Cortex of kidney (tissue), 1 donor: ENCODE data around the gene MSH5.
"Not testable (repeated sequence)": the region's sequence is repeated elsewhere in the genome, so short reads cannot be mapped to it uniquely, and the experiment has no call there.

ENCODE experiments used
- DNase-seq: peaks from one replicate; lab custom pipeline; 2025; lab: John Stamatoyannopoulos, UW

MSH5 gene

DNA sequence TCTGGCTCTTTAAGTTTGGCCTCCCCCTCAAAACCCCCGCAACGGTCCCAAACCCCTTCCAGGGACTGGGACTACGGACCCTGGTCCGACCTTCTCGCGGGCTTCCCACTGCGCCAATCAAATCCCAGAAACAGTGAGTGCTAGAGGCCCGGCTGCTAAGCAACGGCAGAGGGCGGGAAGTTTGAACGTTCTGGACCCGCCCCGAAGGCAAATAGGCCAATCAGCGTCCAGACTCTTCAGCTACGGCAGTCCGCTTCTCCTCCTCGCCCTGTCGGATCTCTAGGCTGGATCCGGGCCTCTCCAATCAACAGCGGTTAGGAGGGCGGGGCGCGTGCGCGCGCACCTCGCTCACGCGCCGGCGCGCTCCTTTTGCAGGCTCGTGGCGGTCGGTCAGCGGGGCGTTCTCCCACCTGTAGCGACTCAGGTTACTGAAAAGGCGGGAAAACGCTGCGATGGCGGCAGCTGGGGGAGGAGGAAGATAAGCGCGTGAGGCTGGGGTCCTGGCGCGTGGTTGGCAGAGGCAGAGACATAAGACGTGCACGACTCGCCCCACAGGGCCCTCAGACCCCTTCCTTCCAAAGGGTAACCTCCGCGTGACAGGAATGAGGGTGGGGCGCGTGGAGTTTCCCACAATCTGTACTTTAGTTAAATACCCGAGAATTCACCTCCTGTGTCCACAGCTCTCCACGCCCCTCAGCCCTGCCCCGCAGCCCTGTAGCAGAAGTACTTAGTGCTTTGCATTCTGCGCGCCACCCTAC, at the start of gene MSH5:
Gene MSH5, plus strand, starts transcription at position 367 of the 758 bp plus-strand sequence. CDS start 462 bp downstream, outside the sequence.
- peak; percentile 49 for DNase-seq

DNA sequence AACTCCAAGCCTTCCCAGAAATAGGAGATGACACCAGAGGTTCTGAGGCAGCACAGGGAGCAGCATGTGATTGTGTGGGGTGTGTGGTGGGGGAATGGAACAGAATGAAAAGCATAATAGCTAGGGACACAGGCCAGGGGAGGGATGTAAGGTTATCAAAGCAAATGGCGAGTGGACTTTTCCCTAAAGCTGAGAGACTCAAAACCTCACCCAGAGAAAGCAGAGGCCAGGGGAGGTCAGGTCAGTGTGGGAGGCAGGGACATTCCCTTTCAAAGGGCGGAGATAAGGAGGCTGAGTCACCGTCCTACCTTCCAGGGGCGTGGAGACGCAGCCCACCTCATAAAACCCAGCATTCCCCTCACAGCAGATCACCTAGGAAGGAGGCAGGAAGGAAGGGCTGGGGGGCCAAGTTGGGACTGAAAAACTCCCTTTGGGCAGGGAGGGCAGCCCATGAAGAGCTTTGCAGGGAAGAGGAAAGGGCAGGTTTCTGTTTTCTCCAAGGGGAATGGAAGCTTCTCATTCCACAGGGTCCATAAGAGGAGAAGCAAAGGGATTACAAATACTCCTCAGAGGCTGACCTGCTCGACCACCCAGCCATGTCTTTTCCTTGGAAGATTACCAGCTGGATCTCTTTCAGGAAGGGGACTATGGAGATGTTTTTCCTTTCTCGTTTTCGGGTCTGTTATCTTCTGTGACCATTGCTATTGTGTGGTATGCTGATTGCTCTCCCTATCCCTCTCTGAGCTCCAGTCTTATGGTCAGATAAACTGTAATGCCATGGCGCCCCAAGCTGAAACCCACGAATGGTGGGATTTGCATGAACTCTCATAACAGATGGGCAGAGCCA, 49.4 kb upstream of the MSH5 start:
- DNase-seq = no peak

DNA sequence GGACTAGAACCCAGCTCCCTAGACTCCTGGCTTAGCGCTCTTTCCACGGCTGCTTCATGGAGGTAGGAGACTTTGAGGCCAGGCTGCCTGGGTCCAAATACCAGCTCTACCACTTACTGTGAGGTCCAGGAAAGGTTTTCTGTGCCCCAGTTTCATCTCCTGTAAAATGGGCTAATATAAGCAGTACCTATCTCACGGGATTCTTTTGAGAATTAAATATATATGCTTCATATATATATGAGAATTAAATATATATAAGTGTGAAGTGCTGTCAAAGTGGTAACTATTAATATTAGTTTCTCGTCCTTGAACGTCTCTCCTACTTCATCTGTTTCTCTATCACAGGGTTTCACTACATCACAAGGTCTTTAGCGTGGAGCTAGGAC, 48.7 kb upstream of the MSH5 start:
- DNase-seq = no peak

DNA sequence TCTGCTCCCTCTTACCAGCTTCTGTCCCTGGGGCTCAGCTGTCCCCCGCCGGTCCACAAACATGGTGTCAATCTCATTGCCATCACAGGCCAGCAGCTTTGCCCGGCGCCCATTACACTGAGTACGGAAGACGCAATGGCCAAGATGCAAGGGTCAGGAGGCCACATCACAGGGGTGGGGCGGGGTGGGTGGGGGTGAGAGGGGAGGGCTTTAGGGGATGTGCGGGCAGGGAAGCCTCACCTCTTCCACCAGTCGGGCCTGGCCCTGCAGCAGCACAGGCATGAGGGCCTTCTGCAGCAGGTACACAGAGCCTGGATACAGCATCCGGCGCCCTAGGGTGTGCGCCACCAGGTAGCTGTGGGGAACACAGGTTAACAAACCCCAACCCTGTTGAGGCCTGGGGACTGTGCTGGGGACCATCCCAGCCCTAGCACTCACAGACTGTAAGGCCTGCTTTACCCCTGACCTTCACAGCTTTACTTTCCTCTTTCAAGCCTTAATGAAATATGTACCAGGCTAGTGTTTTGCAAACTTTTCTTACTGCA, 48.2 kb upstream of the MSH5 start:
- no peak for DNase-seq

DNA sequence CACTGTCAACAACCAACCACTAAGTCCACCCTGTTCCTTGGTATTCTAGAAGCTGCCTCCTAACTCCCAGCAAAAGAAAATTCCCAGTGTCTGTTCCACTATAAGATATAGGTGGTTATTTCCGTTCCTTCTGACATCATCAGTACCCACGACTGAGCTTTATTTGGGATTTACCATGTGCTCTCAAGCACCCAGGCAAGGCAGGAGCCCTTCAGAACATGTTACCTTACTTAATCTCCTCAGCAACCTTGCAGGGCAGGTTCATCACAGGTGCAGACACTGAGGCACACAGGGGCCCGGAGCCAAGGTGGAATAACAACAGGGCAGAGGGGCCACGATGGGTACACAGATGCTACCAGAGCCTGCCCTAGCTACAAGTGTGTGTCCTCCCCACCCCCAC, 47.5 kb upstream of the MSH5 start:
- no peak for DNase-seq

DNA sequence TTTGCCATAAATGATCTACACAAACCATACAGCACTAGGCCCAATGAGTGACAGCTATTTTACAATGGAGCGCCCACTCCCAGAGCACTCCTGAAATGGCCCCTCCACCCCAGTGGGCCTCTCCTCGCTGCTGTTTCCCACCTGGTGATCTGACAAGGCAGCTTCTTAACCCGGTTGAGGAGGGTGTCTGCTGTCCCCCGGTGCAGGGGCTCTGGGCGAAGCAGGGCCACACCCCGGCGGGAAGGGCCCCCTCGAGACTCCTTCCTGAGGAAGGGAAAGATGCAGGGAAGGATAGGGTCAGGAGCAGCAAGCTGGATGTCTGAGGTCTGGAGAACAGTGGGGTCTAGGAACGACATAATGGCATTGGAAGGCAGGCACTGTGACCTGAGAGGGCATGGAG, 46.9 kb upstream of the MSH5 start:
- DNase-seq = no peak

DNA sequence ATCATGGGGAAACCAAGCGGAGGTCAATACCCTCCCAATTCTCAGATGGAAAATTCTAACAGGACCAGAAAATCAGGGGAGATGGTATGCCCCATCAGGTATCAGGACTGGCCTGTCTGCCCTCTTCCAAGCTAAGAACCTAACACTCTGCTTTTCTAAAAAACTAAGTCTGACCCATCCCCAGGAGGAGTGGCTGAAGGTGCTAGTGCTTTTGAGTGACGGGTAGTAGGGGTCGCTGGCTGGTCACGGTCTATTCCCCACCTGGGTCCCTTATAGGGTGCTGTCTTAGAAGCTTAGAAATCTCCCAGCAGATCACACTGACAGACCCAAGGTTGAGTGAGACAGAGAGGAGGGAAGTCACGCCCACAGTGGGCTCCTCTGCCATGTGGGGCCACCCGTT, 46.3 kb upstream of the MSH5 start:
- no peak for DNase-seq

DNA sequence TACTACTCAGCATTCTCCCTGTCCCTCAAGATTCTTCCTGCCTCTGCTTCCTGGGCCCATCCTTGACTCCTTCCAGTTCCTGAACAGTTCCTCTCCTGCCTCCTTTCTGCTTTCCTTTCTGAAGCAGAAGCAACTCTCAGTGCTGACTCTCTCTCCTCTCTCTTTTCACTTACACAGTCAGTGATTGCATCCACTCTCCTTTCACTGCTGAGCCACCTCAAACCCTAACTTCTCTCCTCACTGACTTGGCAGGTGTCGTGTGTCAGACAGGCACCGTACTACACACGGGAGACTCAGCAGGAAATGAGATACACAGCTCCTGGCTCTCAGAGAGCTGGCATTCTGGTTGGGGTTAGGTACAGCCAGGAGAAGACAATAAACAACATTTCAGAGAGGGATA, 42.2 kb upstream of the MSH5 start:
- DNase-seq = no peak

DNA sequence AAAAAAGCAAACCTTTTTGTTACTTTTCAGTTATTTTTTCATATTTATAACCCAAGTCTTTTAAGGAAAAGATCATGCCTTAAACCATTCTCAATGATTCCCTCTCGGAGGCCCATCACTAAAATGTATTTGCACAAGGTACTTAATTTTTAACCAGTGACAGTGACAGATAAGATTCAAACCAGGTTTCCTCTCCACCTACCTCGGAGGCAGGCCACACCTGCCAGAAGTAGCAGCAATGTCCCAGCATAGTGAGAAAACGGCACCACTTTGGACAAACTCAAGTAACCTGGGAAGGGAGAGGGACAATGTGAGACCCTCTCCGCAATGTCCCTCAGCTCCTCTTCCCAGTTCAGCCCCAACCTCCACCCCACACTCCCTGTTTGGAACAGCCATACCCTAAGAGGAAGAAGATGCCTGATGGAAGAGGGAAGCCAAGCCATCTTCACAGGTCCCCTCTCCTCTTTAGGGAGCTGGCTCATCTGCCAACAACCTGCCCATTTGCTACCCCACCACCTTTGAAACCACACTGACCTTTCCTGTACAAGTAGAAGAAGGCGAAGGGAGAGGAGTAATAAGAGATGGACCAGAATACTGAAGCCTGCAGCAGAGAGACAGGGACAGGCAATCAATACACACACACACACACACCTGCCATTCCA, 38.9 kb upstream of the MSH5 start:
- DNase-seq = no peak

DNA sequence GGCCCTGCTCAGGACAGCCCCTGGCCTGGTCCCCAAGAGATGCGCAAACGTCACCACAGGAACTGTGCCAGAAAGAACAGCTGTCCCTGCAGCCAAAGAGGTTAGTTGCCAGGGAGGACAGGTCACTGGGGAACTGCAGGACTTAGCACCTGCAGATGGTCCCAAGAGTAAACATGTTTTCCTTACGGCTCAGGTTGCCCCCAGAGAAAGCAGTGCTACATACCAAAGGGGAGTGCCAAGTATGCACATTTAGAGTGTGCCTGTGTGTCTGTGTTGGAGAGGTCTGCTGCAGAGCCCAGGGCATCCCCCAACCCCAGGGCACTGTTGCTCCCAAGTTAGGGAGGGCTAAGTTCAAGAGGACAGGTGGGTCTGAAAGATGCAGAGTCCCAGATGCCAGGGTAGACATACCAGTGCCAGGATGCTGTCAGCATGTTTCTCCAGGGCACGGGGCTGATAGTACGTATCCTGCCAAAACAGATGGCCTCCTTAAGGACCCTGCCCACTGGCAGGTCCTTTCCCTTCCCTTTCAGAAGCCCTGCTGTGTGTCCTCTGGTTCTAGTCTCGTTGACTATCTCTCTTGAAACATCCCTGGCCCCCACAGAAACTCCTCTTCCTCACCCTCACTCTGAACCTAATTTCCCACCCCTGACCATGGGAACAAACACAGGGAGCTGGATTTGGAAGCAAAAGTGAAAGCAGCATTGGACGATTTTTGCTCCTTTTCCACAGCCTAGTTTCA, 38.0 kb upstream of the MSH5 start:
- DNase-seq = no peak

DNA sequence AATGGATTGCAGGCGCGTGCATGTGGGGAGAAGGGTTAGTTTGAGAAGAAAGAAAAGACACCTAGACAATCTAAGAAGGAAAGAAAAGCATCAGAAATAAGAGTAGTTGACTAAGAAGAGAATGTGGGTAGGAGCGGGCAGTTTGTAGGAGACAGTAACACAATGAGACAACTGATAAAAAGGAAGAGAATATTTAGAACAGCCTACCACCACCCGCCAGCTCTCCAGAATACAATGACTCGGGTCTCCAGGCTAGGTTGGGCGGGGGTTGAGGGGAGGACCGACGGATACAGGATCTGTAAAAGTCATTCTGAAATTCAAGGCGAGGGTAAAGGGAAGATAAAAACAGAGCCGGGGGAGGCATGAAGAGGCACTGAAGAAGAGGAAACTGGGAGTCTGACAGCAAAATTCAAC, 37.4 kb upstream of the MSH5 start:
- no peak for DNase-seq

DNA sequence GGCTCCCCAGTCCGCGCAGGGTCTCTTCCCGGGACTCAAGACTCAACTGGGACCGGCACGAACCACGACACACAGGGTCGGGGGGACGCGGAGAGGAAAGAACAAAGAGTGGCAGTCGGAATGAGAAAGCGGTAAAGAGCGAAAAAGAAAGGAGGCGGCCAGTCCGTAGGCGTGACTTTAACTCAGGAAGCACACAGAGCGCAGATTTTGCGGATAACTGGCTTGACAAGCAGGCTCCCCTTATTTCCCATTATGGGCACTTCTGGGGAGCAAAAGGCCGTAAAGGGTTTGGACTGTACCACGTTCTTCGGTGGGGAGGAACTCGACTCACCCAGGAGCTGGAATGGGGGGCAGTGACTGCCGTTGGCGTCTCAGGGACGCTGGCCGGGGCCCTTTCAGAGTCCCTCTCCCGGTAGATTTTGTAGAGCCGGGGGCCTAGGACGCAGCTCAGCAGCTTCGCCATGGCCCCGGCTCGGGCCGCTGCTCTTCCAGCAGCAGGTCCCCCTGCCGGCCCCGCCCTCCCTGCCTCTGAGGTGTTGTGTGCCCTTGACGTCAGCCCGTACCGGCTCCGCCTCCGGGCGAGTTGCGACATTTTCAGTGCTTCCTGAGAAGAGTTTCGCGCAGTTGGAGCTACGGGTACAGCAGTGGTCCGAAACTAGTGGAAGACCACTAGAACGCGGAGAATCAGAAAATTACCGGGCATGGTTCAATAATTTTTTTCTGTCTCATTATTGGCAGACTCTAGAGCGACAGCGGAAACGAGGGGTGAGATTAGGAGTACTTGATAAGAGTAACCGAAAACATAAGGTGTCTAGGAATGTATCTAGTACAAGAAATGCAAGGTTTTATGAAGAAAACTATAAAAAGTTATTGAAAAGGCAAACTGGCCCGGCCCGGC, 36.7 kb upstream of the MSH5 start, which contains the start of gene ABHD16A:
Gene ABHD16A, minus strand, starts transcription at position 506 of the 898 bp plus-strand sequence. Its CDS starts 43 bp downstream, at position 463.
- peak; percentile 48 for DNase-seq

DNA sequence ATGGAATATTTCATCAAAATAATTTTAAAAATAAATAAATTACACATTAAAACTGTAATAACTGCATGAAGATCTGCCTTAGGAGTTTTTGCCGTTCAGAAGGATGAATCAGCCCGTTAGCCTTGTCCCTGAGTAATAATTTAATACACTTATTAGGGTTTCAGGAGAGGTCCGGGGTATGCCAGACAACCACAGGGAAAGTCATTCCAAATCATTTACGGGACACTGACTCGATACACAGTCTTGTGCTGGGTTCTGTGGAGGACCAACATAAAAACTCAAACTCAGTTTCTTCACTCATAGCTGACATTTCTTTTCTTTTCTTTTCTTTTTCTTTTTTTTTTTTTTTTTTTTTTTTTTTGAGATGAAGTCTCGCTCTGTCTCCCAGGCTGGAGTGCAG, 33.9 kb upstream of the MSH5 start:
- DNase-seq = no peak

DNA sequence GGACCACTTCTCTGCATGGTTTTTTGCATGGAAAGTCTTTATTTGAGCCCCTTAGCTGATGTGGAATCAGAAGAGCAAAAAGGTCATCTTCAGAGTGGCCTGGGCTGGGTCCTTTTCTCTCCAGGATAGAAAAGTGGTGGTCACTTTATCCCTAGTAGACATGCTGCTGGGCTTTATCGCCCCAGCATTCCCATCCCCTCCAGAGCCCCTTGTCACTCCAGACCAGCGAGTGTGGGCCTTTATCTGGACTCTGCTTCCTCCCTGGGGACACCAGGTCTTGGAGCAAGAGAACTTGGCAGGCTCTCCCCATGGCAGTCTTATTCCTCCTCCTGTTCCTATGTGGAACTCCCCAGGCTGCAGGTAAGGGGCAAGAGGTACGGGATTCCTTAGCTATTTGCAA, 33.2 kb upstream of the MSH5 start, which contains the start of gene LY6G6F:
Gene LY6G6F, plus strand, starts transcription at position 268 of the 400 bp plus-strand sequence. Its CDS starts 41 bp downstream, at position 309.
- DNase-seq = no peak

DNA sequence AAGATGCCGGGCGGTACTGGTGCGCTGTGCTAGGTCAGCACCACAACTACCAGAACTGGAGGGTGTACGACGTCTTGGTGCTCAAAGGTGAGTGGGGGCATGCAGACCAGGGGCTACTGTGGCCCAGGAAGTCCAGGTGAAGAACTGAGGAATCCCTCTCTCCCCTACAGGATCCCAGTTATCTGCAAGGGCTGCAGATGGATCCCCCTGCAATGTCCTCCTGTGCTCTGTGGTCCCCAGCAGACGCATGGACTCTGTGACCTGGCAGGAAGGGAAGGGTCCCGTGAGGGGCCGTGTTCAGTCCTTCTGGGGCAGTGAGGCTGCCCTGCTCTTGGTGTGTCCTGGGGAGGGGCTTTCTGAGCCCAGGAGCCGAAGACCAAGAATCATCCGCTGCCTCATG, 32.1 kb upstream of the MSH5 start:
- no peak for DNase-seq

DNA sequence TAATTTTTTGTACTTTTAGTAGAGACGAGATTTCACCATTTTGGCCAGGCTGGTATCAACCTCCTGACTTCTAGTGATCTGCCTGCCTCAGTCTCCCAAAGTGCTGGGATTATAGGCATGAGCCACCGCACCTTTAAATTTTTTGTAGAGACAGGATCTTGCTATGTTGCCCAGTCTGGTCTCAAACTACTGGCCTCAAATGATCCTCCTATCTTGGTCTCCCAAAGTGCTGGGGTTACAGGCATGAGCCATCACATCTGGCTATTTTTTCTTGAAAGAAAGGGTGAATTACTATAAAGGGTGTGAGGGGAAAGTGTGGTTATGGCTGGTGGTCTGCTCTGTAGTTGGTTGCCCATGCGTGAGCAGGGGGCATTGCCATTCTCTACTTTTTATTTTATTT, 31.6 kb upstream of the MSH5 start:
- no peak for DNase-seq

DNA sequence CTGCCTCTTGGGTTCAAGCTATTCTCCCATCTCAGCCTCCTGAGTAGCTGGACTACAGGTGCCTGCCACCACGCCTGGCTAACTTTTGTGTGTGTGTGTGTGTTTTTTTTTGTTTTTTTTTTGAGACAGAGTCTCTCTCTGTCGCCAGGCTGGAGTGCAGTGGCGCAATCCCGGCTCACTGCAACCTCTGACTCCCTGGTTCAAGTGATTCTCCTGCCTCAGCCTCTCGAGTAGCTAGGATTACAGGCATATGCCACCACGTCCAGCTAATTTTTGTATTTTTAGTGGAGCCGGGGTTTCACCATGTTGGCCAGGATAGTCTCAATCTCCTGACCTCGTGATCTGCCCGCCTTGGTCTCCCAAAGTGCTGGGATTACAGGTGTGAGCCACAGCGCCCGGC, 30.6 kb upstream of the MSH5 start:
- not testable (repeated sequence) for DNase-seq

DNA sequence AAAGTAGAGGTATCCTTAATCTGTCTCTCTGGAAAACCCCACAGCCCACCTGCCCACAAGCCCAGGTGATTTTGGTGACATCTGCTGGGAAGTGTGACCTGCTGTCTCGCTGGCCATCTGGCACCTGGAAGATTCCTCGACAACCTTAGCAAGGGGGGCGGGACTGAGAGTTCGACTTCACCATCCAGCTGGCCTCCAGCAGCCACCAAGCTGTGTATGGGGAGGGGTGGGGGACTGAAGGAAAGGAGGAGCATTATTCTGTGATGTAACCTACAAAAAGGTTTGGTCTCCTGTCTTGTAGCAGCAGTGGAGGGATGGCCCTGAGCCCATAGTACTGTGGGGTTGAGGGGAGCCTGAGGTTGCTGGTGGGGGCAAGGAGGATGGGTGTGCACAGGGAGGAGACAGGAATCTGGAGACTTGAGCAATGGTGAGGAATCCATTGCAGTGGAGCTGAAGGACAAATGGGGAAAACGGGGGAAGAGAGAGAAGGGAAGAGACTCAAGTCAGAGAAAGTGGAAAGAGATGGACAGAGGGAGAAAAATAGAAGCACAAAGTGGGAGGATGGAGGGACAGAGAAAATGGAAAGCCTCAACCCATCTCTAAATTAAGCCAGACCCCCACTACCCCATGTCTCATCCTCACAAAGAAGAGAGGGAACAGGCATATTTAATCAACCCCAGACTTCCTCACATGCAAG, 29.1 kb upstream of the MSH5 start:
- no peak for DNase-seq

DNA sequence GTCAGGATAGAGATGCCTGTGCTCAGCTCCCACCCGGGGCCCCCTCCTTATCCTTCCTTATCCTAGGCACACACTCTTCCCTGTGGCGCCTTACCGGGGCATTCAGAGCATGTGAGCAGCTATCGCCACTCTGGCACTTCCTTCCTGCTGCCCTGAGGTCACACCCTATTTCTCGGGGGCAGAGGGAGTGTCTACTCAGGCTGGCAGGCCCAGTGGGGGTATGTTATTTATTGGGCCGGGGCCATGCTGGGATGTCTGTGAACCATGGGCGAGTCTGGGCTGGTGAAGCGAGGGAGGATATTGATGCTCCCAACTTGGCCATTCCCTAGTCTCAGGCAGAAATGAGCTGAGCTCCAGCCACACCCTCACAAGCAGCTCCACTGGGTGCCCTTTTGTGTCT, 28.6 kb upstream of the MSH5 start:
- no peak for DNase-seq

DNA sequence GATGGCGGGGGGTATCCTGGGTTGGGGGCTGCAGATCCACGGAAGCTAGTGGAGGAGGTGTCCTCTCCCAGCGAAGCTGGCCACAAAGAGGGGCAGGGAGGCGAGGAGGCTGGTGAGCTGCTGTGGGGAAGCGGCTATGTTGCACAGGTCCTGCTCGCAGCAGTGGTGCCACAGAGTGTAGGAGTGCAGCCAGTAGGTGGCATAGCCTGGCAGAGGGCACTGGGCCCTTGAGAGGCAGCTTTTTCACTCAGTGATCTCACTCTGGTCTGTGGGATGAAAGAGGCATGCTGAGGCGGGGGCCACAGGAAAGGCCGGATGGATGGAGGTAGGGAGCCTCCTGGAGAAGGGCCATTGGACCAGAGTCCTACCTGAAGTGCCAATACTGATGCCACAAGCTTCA, 27.5 kb upstream of the MSH5 start:
- DNase-seq = no peak
